SK-N-SH treated with all-trans-retinoic acid at 6 μM for 48 hours (cell line): ENCODE results near the gene PARP9.
"Not testable (repeated sequence)": the region's sequence is repeated elsewhere in the genome, so short reads cannot be mapped to it uniquely, and the experiment has no call there.

Experiments used
- ATAC-seq: fragments of 200-7000 bp; cut with Tn5 transposase; 3 replicates; pipeline ENCODE4 v1.9.1; 2020; ENCODE audit warnings: mild to moderate bottlenecking, moderate library complexity
- ARNTL ChIP-seq: fragments of 450-650 bp; formaldehyde crosslinking; IDR thresholded peaks from 2 replicates; pipeline ENCODE4 v1.5.0; 2020; ENCODE audit warnings: low read depth, mild to moderate bottlenecking, moderate library complexity, borderline replicate concordance
- BACH2 ChIP-seq: fragments of 250-450 bp; sonication (Bioruptor Pico); IDR thresholded peaks from 2 replicates; pipeline ENCODE4 v1.9.0; 2021; ENCODE audit warnings: mild to moderate bottlenecking, borderline replicate concordance
- CSDC2 ChIP-seq: fragments of 250-450 bp; sonication (Bioruptor Pico); IDR thresholded peaks from 2 replicates; pipeline ENCODE4 v1.5.0; 2020; ENCODE audit warnings: mild to moderate bottlenecking, moderate library complexity
- ESRRG ChIP-seq: fragments of 250-450 bp; sonication (Bioruptor Pico); IDR thresholded peaks from 2 replicates; pipeline ENCODE4 v1.6.1; 2021; ENCODE audit warnings: mild to moderate bottlenecking
- ISL1 ChIP-seq: fragments of 250-450 bp; sonication (Bioruptor Pico); IDR thresholded peaks from 2 replicates; pipeline ENCODE4 v2.1.2; 2022; ENCODE audit warnings: mild to moderate bottlenecking, moderate library complexity
- OSR1 ChIP-seq: fragments of 250-450 bp; sonication (Bioruptor Pico); IDR thresholded peaks from 2 replicates; pipeline ENCODE4 v1.8.0; 2022; ENCODE audit warnings: moderate library complexity, mild to moderate bottlenecking, inconsistent platforms
- PPARA ChIP-seq: fragments of 250-450 bp; sonication (Bioruptor Pico); IDR thresholded peaks from 2 replicates; pipeline ENCODE4 v1.5.0; 2020; ENCODE audit warnings: mild to moderate bottlenecking, borderline replicate concordance
- RARB ChIP-seq: fragments of 250-450 bp; sonication (Bioruptor Pico); IDR thresholded peaks from 2 replicates; pipeline ENCODE4 v1.8.0; 2021; ENCODE audit warnings: mild to moderate bottlenecking, moderate library complexity
- SNAI2 ChIP-seq: fragments of 250-450 bp; sonication (Bioruptor Pico); IDR thresholded peaks from 2 replicates; pipeline ENCODE4 v1.5.0; 2020; ENCODE audit warnings: mild to moderate bottlenecking, moderate library complexity
- TCF4 ChIP-seq: fragments of 250-450 bp; sonication (Bioruptor Pico); IDR thresholded peaks from 2 replicates; pipeline ENCODE4 v1.8.0; 2021; ENCODE audit warnings: mild to moderate bottlenecking, moderate library complexity, borderline replicate concordance
- TOX ChIP-seq: fragments of 250-450 bp; sonication (Bioruptor Pico); IDR thresholded peaks from 2 replicates; pipeline ENCODE4 v1.8.0; 2021; ENCODE audit warnings: mild to moderate bottlenecking, moderate library complexity, borderline replicate concordance
- TSHZ2 ChIP-seq: fragments of 250-450 bp; sonication (Bioruptor Pico); IDR thresholded peaks from 2 replicates; pipeline ENCODE4 v1.5.0; 2020; ENCODE audit warnings: mild to moderate bottlenecking, moderate library complexity
- ZFP30 ChIP-seq: fragments of 450-650 bp; formaldehyde crosslinking; IDR thresholded peaks from 2 replicates; pipeline ENCODE4 v1.5.0; 2022; ENCODE audit warnings: mild to moderate bottlenecking, moderate library complexity
- ZNF565 ChIP-seq: fragments of 450-650 bp; formaldehyde crosslinking; conservative IDR thresholded peaks from 2 replicates; pipeline ENCODE4 v1.5.0; 2020; ENCODE audit warnings: low read depth, mild to moderate bottlenecking, moderate library complexity
- ZNF70 ChIP-seq: fragments of 450-650 bp; formaldehyde crosslinking; IDR thresholded peaks from 2 replicates; pipeline ENCODE4 v1.5.0; 2020; ENCODE audit warnings: mild to moderate bottlenecking, moderate library complexity
- ZNF8 ChIP-seq: fragments of 450-650 bp; formaldehyde crosslinking; IDR thresholded peaks from 2 replicates; pipeline ENCODE4 v1.5.0; 2020; ENCODE audit warnings: mild to moderate bottlenecking, moderate library complexity
- TF ChIP-seq, protein P1 (sequence below): fragments of 250-450 bp; sonication (Bioruptor Pico); IDR thresholded peaks from 2 replicates; pipeline ENCODE4 v1.8.0; 2020; ENCODE audit warnings: mild to moderate bottlenecking, moderate library complexity, borderline replicate concordance
- TF ChIP-seq, protein P2 (sequence below): fragments of 250-450 bp; sonication (Bioruptor Pico); IDR thresholded peaks from 2 replicates; pipeline ENCODE4 v1.5.1; 2021; ENCODE audit warnings: mild to moderate bottlenecking, moderate library complexity
- TF ChIP-seq, protein P3 (sequence below): fragments of 250-450 bp; sonication (Bioruptor Pico); IDR thresholded peaks from 2 replicates; pipeline ENCODE4 v1.8.0; 2021; ENCODE audit warnings: low read depth, mild to moderate bottlenecking, moderate library complexity, borderline replicate concordance

Gene PARP9

DNA sequence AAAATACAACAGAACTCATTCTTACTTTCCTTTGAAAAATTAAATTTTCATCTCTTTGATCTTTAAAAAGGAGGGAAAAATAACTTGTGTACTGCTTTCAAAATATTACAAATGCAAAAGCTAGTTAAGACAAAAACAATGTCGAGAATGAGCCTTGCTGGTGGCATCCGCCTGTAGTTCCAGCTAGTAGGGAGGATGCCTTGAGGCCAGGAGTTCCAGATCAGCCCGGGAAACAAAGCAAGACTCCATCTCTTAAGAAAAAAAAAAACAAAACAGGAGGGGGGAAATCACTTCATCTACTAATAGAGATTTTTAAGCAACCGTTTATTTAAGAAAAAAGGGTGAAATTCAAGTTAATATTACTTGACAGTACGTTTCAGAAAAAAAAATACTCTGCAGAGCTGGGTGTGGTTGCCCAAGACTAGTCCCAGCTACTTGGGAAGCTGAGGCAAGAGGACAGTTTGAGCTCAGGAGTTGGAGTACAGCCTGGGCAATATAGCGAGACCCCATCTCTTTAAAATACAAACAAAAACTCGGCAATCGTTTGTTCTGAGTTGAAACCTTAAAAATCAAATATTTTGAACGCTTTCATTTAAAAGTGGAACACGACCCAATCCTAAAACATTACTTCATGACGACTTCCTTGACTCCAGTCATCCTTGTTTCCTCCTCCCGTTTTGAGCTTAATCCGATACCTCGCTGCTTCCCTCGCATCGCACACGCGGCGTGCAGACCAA, 50.5 kb downstream of the PARP9 start:
- no peak for ATAC-seq
- no peak for TF ChIP-seq CSDC2 (CRISPR knock-in tag)
- TF ChIP-seq, protein P1, sequence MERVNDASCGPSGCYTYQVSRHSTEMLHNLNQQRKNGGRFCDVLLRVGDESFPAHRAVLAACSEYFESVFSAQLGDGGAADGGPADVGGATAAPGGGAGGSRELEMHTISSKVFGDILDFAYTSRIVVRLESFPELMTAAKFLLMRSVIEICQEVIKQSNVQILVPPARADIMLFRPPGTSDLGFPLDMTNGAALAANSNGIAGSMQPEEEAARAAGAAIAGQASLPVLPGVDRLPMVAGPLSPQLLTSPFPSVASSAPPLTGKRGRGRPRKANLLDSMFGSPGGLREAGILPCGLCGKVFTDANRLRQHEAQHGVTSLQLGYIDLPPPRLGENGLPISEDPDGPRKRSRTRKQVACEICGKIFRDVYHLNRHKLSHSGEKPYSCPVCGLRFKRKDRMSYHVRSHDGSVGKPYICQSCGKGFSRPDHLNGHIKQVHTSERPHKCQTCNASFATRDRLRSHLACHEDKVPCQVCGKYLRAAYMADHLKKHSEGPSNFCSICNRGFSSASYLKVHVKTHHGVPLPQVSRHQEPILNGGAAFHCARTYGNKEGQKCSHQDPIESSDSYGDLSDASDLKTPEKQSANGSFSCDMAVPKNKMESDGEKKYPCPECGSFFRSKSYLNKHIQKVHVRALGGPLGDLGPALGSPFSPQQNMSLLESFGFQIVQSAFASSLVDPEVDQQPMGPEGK (CRISPR knock-in tag), result no peak
- TF ChIP-seq, protein P2, sequence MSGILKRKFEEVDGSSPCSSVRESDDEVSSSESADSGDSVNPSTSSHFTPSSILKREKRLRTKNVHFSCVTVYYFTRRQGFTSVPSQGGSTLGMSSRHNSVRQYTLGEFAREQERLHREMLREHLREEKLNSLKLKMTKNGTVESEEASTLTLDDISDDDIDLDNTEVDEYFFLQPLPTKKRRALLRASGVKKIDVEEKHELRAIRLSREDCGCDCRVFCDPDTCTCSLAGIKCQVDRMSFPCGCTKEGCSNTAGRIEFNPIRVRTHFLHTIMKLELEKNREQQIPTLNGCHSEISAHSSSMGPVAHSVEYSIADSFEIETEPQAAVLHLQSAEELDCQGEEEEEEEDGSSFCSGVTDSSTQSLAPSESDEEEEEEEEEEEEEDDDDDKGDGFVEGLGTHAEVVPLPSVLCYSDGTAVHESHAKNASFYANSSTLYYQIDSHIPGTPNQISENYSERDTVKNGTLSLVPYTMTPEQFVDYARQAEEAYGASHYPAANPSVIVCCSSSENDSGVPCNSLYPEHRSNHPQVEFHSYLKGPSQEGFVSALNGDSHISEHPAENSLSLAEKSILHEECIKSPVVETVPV (CRISPR knock-in tag), result no peak
- no peak for TF ChIP-seq ZNF565 (CRISPR knock-in tag)
- no peak for TF ChIP-seq OSR1
- no peak for TF ChIP-seq PPARA (CRISPR knock-in tag)
- no peak for TF ChIP-seq ZFP30
- TF ChIP-seq, all 23 proteins: peak for 0

DNA sequence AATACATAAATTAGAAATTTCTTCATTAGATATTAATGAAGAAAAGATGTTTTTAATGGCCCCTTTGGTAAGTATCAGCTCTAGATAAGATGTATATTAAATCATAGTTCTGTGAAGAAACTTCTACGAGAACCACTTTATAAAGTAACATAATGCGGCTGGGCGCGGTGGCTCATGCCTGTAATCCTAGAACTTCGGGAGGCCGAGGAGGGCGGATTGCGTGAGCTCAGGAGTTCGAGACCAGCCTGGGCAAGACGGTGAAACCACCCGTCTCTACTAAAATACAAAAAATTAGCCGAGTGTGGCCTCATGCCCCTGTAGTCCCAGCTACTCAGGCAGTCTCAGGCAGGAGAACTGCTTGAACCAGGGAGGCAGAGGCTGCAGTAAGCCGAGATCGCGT, 51.8 kb downstream of the PARP9 start:
- no peak for ATAC-seq
- TF ChIP-seq TOX (no peak), ISL1 (CRISPR knock-in tag) (no peak), PPARA (CRISPR knock-in tag) (no peak), RARB (CRISPR knock-in tag) (no peak), ESRRG (CRISPR knock-in tag) (no peak), TCF4 (CRISPR knock-in tag) (no peak), OSR1 (no peak), ZFP30 (no peak)
- TF ChIP-seq, protein P1 (CRISPR knock-in tag), result no peak

DNA sequence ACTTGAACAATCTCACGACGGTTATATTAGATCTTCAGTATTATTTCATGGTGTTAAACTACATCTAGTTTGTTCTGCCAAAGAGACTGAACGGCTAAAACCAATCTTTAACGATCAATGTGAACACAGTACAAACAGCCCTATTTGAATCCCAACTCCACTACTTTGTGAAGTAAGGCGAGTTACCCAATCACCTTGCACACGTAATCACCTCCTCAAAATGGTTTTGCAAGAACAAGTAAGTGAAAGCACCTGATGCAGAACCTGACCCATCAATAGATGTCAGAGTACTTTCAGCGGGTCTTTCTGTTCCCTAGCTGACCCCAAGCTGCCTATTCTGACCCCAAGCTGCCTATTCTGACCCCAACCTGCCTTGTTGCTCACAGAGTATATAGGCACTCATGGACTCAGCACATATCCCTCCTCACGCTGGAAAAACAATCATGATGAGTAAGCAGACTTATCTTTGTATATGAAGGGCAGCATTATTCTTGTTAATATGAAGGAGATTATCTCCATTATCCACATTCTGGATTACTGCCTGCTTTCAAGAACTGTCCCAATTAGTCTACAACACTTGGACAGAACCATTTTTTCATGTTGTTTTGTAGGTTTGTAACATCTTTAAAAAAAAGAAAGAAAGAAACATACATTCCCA, 53.1 kb downstream of the PARP9 start:
- no peak for ATAC-seq
- TF ChIP-seq TOX (no peak), SNAI2 (no peak), RARB (CRISPR knock-in tag) (no peak)

DNA sequence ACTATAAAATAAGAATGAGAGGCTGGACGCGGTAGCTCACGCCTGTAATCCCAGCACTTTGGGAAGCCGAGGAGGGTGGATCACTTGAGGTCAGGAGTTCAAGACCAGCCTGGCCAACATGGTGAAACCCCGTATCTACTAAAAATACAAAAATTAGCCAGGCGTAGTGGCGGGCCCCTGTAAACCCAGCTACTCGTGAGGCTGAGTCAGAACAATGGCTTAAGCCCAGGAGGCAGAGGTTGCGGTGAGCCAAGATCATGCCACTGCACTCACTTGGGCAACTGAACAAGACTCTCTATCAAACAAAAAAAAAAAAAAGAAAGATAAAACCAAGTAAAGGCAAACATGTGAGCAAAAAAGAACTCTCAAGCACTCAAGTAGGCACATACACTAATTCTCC, 55.2 kb downstream of the PARP9 start:
- not testable (repeated sequence) for ATAC-seq

GRCh38 chr3:122508135-122508914, 55.8 kb downstream of the PARP9 start:
- ATAC-seq, result no peak
- TF ChIP-seq, protein P3, sequence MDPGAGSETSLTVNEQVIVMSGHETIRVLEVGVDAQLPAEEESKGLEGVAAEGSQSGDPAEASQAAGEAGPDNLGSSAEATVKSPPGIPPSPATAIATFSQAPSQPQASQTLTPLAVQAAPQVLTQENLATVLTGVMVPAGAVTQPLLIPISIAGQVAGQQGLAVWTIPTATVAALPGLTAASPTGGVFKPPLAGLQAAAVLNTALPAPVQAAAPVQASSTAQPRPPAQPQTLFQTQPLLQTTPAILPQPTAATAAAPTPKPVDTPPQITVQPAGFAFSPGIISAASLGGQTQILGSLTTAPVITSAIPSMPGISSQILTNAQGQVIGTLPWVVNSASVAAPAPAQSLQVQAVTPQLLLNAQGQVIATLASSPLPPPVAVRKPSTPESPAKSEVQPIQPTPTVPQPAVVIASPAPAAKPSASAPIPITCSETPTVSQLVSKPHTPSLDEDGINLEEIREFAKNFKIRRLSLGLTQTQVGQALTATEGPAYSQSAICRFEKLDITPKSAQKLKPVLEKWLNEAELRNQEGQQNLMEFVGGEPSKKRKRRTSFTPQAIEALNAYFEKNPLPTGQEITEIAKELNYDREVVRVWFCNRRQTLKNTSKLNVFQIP (CRISPR knock-in tag), result no peak
- TF ChIP-seq ZNF565 (CRISPR knock-in tag) (no peak), ARNTL (CRISPR knock-in tag) (no peak), TCF4 (CRISPR knock-in tag) (no peak), TSHZ2 (no peak), BACH2 (CRISPR knock-in tag) (no peak), ZNF70 (CRISPR knock-in tag) (no peak), OSR1 (no peak), ZNF8 (no peak), PPARA (CRISPR knock-in tag) (no peak)
- TF ChIP-seq, protein P2 (CRISPR knock-in tag), result no peak
